Tibial nerve (tissue), 4 donors: ENCODE results near the gene FAR1. TPM values are rescaled to one million over a fixed set of nuclear protein-coding genes. Genes with fewer than 3 reads are reported as not detected.

Source experiments
- DNase-seq, 2 donors: peaks; one replicate each; pipeline ENCODE4 v3.0.0-alpha.2; 2019; ENCODE audit warnings: low spot score in 2 of 2
- H3K27ac ChIP-seq, 4 donors: fragments of 200-600 bp; sonication (generic) in 3 of 4; one replicate each; pipeline ENCODE4 v1.5.1; 2017 to 2019; ENCODE audit warnings: mild to moderate bottlenecking in 1 of 4
- H3K27me3 ChIP-seq, 2 donors: fragments of 200-600 bp; sonication (generic) in 1 of 2; one replicate each; pipeline versions ENCODE4 v1.5.1 to v1.6.0; 2017 to 2019
- H3K36me3 ChIP-seq, 3 donors: fragments of 200-600 bp; sonication (generic); one replicate each; pipeline ENCODE4 v1.5.1; 2018 to 2019
- H3K4me1 ChIP-seq, 4 donors: fragments of 200-600 bp; sonication (generic) in 3 of 4; one replicate each; pipeline ENCODE4 v1.5.1; 2017 to 2019
- H3K4me3 ChIP-seq, 4 donors: fragments of 200-600 bp; sonication (generic) in 3 of 4; one replicate each; pipeline ENCODE4 v1.5.1; 2017 to 2019; ENCODE audit warnings: mild to moderate bottlenecking in 1 of 4, moderate library complexity in 1 of 4
- H3K9me3 ChIP-seq, 4 donors: fragments of 200-600 bp; sonication (generic) in 3 of 4; one replicate each; pipeline ENCODE4 v1.5.1; 2017 to 2019
- EP300 ChIP-seq, 2 donors: sonication (generic); formaldehyde crosslinking; IDR thresholded peaks; one replicate each; pipeline ENCODE4 v1.6.1; 2017; ENCODE audit warnings: antibody characterized with exemption in 2 of 2, mild to moderate bottlenecking in 1 of 2
- POLR2A ChIP-seq, 2 donors: fragments of 450-650 bp; IDR thresholded peaks; one replicate each; pipeline ENCODE4 v1.6.1; 2017; ENCODE audit warnings: antibody characterized with exemption in 2 of 2, mild to moderate bottlenecking in 2 of 2, moderate library complexity in 2 of 2
- WGBS, 2 donors: methylation state at CpG; one replicate each; pipeline ENCODE4 v1.1.5; 2018; 5-methylcytosine and 5-hydroxymethylcytosine counted together
- total RNA-seq, 4 donors: library from RNA; depleted of rRNA; stranded (reverse); fragments of >200 nt; gene quantifications; one replicate each; pipeline ENCODE4 v1.1.0, GENCODE V29; 2016
- TF ChIP-seq, protein P1 (sequence below), 5 experiments: fragments of 200-600 bp in 3 of 5; fragments of 450-650 bp in 2 of 5; sonication (generic) in 3 of 5; IDR thresholded peaks; one replicate each; pipeline ENCODE4 v1.5.1; 2016 to 2019; ENCODE audit warnings: antibody characterized with exemption in 5 of 5, mild to moderate bottlenecking in 3 of 5, moderate library complexity in 2 of 5

The FAR1 gene
- total RNA-seq, 4 donors from 2014 or later = 54.6 to 64.0 (median 60.3) TPM

DNA sequence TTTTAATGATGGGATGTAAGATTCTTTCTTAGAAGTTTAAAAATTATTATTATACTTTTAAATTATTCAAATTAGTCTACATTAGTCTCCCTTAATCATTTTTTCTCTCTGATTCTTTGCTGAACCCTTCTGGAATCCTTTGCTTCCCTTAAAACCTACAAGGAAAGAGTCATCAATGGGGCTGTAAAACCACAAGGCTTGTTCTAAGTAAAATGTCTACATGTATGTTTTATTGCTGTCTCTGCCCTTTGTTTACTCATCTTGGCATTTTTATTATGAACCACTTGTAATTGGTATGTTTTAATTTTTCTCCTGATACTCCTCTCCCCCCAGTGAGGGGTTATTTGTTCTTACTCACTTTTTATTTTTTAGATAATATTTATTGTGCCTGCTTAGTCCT, 27.4 kb downstream of the FAR1 start:
- Histone ChIP-seq H3K27ac (no peak overlapping the region), H3K4me1 (peaks cover 0 to 21% (median 4%) of the 10 kb centered on the region in 4 donors), H3K27me3 (no peaks in the 10 kb centered on the region), H3K4me3 (no peak overlapping the region), H3K9me3 (no peaks in the 10 kb centered on the region), H3K36me3 (peaks cover 0 to 16% (median 0%) of the 10 kb centered on the region in 3 donors)
- TF ChIP-seq EP300 (IDR thresholded peaks at IDR 0.05) = no peak
- no peak for TF ChIP-seq POLR2A (IDR thresholded peaks at IDR 0.05)
- TF ChIP-seq, protein P1, sequence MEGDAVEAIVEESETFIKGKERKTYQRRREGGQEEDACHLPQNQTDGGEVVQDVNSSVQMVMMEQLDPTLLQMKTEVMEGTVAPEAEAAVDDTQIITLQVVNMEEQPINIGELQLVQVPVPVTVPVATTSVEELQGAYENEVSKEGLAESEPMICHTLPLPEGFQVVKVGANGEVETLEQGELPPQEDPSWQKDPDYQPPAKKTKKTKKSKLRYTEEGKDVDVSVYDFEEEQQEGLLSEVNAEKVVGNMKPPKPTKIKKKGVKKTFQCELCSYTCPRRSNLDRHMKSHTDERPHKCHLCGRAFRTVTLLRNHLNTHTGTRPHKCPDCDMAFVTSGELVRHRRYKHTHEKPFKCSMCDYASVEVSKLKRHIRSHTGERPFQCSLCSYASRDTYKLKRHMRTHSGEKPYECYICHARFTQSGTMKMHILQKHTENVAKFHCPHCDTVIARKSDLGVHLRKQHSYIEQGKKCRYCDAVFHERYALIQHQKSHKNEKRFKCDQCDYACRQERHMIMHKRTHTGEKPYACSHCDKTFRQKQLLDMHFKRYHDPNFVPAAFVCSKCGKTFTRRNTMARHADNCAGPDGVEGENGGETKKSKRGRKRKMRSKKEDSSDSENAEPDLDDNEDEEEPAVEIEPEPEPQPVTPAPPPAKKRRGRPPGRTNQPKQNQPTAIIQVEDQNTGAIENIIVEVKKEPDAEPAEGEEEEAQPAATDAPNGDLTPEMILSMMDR (IDR thresholded peaks at IDR 0.05) = no peak
- DNase-seq = no peak

DNA sequence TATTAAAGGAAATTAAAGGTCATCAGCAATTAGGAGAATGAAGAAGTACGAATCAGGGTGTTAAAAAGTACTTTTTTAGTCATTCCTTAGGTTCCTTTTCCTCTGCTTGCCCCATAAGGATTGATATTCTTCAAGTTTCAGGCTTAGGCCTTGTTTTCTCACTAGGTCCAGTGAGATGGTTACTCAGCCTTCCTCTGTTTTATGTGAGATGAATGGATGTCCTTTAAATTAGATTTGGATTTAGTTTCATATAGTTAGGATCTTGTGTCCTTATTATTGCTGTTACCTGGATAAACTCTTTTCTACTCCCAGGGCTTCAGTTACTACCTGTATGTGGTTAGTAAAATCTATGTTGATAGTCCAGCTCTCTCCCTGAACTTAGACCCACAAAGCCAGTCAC, 29.2 kb downstream of the FAR1 start:
- Histone ChIP-seq H3K4me1 (peaks cover 0 to 14% (median 4%) of the 10 kb centered on the region in 4 donors), H3K36me3 (peaks cover 0 to 21% (median 0%) of the 10 kb centered on the region in 3 donors), H3K27me3 (no peaks in the 10 kb centered on the region), H3K27ac (no peak overlapping the region), H3K9me3 (no peaks in the 10 kb centered on the region), H3K4me3 (no peak overlapping the region)
- WGBS, 2 donors = 88 to 93% methylated on average over 1 of the region's 1 CpG
- no peak for DNase-seq
- TF ChIP-seq, protein P1 (IDR thresholded peaks at IDR 0.05) = no peak
- TF ChIP-seq POLR2A (IDR thresholded peaks at IDR 0.05) (no peak), EP300 (IDR thresholded peaks at IDR 0.05) (no peak)

DNA sequence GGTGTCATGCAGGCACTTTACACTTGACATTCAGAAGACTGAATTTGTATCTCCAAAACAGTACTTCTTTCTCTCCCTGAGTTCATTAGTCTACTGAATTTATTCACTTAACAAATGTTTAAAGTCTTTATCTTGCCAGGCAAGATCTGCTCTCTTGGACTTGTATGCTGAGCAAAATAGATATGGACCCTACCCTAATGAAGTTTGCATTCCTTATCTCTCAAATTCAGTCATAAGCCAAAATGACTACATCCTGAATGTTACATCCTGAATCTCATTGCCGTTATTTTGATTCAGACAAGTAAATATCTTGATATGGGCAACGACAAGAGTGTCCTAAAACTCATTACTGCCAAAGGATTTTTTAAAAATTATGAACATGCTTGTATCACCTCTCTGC, 29.7 kb downstream of the FAR1 start:
- WGBS, 2 donors = 91 to 92% methylated on average over 2 of the region's 2 CpGs
- no peak for TF ChIP-seq EP300 (IDR thresholded peaks at IDR 0.05)
- TF ChIP-seq, protein P1 (IDR thresholded peaks at IDR 0.05) = no peak
- TF ChIP-seq POLR2A (IDR thresholded peaks at IDR 0.05) = no peak
- H3K36me3 ChIP-seq = peaks cover 0 to 24% (median 0%) of the 10 kb centered on the region in 3 donors

DNA sequence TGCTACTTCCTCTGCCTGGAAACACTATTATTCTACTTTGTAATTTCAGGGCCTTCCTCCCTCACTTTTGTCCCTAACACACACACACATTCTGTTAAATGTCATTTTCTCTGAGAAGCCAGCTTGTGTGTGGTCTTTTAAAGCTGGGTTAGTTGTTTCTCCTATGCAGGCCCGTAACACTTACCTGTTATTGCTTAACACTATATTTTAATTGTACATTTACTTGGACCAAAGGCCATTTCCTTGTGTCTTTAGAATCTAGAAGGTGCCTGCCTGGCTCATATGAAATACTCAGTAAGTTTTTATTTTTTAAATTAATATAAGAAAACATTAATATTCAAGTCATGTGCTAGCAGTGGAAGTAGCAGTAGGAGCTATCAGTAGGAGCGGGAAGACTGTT, 30.6 kb downstream of the FAR1 start:
- Histone ChIP-seq H3K27ac (no peak overlapping the region), H3K27me3 (no peaks in the 10 kb centered on the region), H3K36me3 (peaks cover 0 to 29% (median 0%) of the 10 kb centered on the region in 3 donors), H3K9me3 (no peaks in the 10 kb centered on the region), H3K4me3 (no peak overlapping the region), H3K4me1 (peaks cover 0 to 3% (median 2%) of the 10 kb centered on the region in 4 donors)
- DNase-seq = no peak
- TF ChIP-seq, protein P1 (IDR thresholded peaks at IDR 0.05) = no peak
- TF ChIP-seq EP300 (IDR thresholded peaks at IDR 0.05) (no peak), POLR2A (IDR thresholded peaks at IDR 0.05) (no peak)
- WGBS, 2 donors = 93 to 97% methylated on average over 2 of the region's 2 CpGs

More for the DNA sequence above, 29.7 kb downstream of the FAR1 start:
- Histone ChIP-seq H3K9me3 (no peaks in the 10 kb centered on the region), H3K27me3 (no peaks in the 10 kb centered on the region), H3K27ac (no peak overlapping the region), H3K4me3 (no peak overlapping the region), H3K4me1 (peaks cover 0 to 9% (median 4%) of the 10 kb centered on the region in 4 donors)
- DNase-seq = no peak

DNA sequence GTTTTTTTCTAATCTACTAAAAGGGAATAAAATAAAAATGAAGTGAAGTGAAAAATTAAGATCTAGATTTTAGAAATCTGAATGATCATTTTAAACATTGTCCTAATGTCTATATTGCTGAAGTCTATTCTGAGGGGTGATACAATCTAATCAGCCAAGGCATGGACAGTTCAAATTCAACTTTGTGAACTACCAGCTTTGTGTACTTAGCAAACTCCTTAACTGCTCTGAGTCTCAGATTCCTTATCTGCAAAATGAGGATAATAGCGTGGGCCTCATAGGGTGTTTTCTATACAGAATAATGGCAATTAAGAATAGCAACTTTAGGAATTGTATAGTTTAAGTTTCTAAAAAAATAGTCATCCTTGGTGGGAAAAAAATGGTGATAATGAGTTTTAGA, 31.4 kb downstream of the FAR1 start:
- no peak for DNase-seq
- Histone ChIP-seq H3K27me3 (no peaks in the 10 kb centered on the region), H3K27ac (no peak overlapping the region), H3K4me3 (no peak overlapping the region), H3K4me1 (no peaks in the 10 kb centered on the region), H3K9me3 (no peaks in the 10 kb centered on the region), H3K36me3 (peaks cover 0 to 29% (median 0%) of the 10 kb centered on the region in 3 donors)
- TF ChIP-seq, protein P1 (IDR thresholded peaks at IDR 0.05) = no peak
- no peak for TF ChIP-seq POLR2A (IDR thresholded peaks at IDR 0.05)
- TF ChIP-seq EP300 (IDR thresholded peaks at IDR 0.05) = no peak
- 92 to 93% methylated on average over 1 of the region's 1 CpG for WGBS, 2 donors
